Measurements from ENCODE around the gene INTS2.
A peak's percentile ranks its signal among the peaks of the same experiment; 100 is the strongest.

INTS2 gene

GRCh38 chr17:61843435-61843834 lies 84.3 kb downstream of the INTS2 start:
- Histone ChIP-seq H3K36me3 (replicated peaks) (no peaks in the 10 kb centered on the region), H3K4me3 (ENCODE audit: low read depth, low read length) (no peak overlapping the region), H3K27me3 (replicated peaks) (no peaks in the 10 kb centered on the region), H3K27ac (no peak overlapping the region)
- in situ Hi-C loops (cut with HindIII; ENCODE audit: low pct_ligation_motif_present, low sequenced_read_pairs): no loop called here
- no peak for TF ChIP-seq CTCF (IDR thresholded peaks at IDR 0.05; ENCODE audit: low read depth, low read length, missing control alignments)
- no peak for DNase-seq

- no peak overlapping the region for H3K4me3 ChIP-seq (ENCODE audit: low read depth, low read length)
- no peaks in the 10 kb centered on the region for H3K27me3 ChIP-seq (replicated peaks)
- no peak for DNase-seq
- in situ Hi-C loops (cut with HindIII; ENCODE audit: low pct_ligation_motif_present, low sequenced_read_pairs): no loop called here
- H3K36me3 ChIP-seq (replicated peaks): no peaks in the 10 kb centered on the region
- TF ChIP-seq CTCF (IDR thresholded peaks at IDR 0.05; ENCODE audit: low read depth, low read length, missing control alignments): no peak
- H3K27ac ChIP-seq: no peak overlapping the region
Observed at GRCh38 chr17:61842899-61843298, 84.9 kb downstream of the INTS2 start.

- Histone ChIP-seq H3K4me3 (ENCODE audit: low read depth, low read length) (no peak overlapping the region), H3K27me3 (replicated peaks) (no peaks in the 10 kb centered on the region), H3K36me3 (replicated peaks) (no peaks in the 10 kb centered on the region), H3K27ac (no peak overlapping the region)
- TF ChIP-seq CTCF (IDR thresholded peaks at IDR 0.05; ENCODE audit: low read depth, low read length, missing control alignments): no peak
- DNase-seq: no peak
- in situ Hi-C loops (cut with HindIII; ENCODE audit: low pct_ligation_motif_present, low sequenced_read_pairs): no loop called here
Observed at GRCh38 chr17:61839300-61839786, 88.4 kb downstream of the INTS2 start.

GRCh38 chr17:61837175-61838051 lies 90.4 kb downstream of the INTS2 start:
- DNase-seq: peak; percentile 49
- Histone ChIP-seq H3K27me3 (replicated peaks) (no peaks in the 10 kb centered on the region), H3K27ac (no peak overlapping the region), H3K4me3 (ENCODE audit: low read depth, low read length) (no peak overlapping the region), H3K36me3 (replicated peaks) (no peaks in the 10 kb centered on the region)
- in situ Hi-C loops (cut with HindIII; ENCODE audit: low pct_ligation_motif_present, low sequenced_read_pairs): no loop called here
- TF ChIP-seq CTCF (IDR thresholded peaks at IDR 0.05; ENCODE audit: low read depth, low read length, missing control alignments): peak; percentile 86

GRCh38 chr17:61836266-61837174 lies 91.3 kb downstream of the INTS2 start:
- Histone ChIP-seq H3K4me3 (ENCODE audit: low read depth, low read length) (no peak overlapping the region), H3K27me3 (replicated peaks) (no peaks in the 10 kb centered on the region), H3K36me3 (replicated peaks) (no peaks in the 10 kb centered on the region), H3K27ac (no peak overlapping the region)
- TF ChIP-seq CTCF (IDR thresholded peaks at IDR 0.05; ENCODE audit: low read depth, low read length, missing control alignments): no peak
- DNase-seq: no peak
- in situ Hi-C loops (cut with HindIII; ENCODE audit: low pct_ligation_motif_present, low sequenced_read_pairs): no loop called here

Measured in brain microvascular endothelial cell (primary cell).